T-helper 2 cell treated with Interferon-gamma antibody and Interleukin-4, amounts not matched to agents 100 ng/mL and 5 ng/mL, for 36 hours (primary cell): ENCODE data around the gene HACD2. TPM values are rescaled to one million over a fixed set of nuclear protein-coding genes. Genes with fewer than 3 reads are reported as not detected.

Experiments used
- intact Hi-C: fragments of 100-400 bp; cut with micrococcal nuclease; formaldehyde crosslinking; loops from one replicate; pipeline ENCODE4 v1.15.1; 2023
- total RNA-seq: library from RNA; stranded (reverse); gene quantifications from 2 replicates; pipeline ENCODE4 v1.2.3, GENCODE V29; 2022

Gene HACD2
- total RNA-seq, 1 donor from 2014 or later = 24.9 TPM

DNA sequence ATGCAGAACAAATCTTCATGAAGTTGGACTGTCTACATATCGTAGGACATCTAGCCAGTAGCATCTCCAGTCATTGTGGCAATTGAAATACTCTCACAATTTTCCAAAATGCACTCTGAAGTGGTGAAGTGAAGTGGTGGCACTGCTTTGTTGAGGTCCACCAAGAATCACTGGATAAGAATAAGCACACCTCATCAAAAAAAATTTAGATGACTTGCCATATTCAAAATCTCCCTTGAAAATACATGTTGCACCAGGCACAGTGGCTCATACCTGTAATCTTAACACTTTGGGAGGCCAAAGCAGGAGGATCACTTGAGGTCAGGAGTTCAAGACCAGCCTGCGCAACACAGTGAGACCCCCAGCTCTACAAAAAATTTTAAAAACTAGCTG lies 12.9 kb downstream of the HACD2 start:
- intact Hi-C loops = no loop called here

DNA sequence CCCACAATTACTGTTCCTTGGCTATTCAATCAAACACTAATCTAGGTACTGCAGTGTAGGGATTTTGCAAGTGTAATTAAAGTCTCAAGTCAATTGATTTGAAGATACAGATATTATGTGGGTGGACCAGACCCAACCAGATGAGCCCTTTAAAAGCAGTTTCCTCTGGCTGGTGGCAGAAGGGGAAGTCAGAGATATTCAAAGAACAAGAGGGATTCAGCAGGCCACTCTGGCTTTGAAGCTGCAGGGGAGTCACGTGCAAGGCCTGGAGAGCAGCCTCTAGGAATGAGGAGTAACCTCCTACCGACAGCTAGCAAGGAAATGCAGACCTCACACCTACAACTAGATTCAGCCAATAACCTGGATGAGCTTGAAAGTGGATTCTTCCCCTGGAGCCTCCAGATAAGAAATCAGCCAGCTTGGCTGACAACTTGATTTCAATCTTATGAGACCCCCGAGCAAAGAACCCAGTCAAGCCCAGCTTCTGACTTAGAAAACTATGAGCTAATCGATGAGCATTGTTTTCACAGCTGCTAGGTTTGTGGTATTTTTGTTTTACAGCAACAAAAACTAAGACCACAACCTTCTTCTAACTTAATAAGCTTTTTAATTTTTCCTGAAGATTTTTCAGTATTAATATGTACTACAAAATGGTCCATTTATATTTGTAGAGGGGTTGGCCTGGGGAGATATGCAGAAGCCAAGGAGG lies 13.4 kb downstream of the HACD2 start:
- intact Hi-C loops = no loop called here

DNA sequence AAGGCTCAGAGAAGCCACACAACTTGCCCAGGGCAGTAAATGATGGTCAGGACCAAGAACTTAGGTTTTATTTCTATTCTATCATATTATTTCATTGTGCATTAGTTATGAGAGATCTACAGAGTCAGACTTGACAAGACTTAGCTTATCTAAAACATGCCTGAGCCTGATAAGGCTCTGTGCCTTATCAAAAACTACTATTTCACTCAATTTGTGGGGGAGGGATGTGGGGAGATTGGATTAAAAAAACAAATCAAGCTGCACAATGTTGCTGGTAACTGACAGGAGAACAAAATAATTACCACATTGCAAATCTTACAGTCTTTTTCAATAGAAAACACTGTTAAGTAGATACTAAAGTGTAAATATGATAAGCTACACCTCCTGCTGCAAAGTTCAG lies 16.0 kb downstream of the HACD2 start:
- intact Hi-C loops = no loop called here

DNA sequence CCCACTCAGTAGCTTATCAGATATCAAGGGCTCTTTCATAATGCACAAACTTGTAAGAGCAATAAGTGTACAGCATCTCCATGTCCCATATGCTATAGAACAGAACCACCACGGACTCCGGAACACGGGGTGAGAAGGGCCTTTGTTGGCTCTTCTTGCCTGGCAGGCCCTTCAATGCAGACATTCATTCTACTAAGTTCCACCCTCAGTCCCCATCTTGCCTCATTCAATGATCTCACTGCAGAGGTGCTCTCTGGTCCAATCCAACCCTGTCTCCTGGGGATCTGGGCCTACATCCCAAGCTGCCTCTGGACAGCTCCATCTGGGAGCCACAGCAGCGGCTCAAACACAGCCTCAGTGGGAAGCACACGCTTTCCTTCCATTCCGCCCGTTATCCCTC lies 16.8 kb downstream of the HACD2 start:
- intact Hi-C loops = no loop called here

DNA sequence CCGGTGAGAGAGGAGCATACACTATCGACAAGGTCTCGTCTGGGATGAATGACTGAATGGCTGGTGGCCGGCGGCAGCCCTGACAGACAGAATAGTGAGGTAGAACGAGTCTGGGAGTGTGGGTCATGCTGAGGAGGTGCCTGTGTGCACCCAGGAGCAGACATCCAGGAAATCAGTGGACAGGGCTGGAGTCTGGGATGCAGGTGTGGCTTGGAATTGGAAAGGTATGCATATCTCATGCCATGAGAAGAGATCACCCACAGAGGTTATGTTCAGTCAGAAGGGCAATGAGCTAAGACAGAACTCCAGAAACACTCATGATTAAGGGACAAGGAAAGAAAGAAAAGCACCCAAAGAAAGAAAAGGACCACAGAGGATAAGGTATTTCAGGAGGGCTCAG lies 20.8 kb downstream of the HACD2 start:
- intact Hi-C loops = no loop called here

GRCh38 chr3:123562547-123562946 lies 22.3 kb downstream of the HACD2 start:
- intact Hi-C loops = no loop called here

DNA sequence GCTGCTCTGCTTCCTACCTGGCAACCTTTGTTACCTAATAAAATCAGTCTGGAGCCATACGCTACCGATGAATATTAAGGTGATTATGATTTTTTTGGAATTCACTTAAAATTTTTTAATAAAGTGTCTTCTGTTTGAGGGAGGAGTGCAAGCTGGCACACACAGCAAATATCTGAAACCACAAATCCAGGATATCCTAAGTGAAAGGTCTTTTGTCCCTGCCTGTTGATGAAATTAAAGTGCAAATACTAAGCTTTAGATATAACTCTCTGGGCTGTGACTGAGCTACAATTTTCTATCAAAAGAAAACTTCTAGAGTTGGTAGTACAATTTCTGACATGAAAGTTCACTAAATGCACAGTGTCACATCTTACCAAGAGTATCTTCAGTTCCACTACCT lies 23.7 kb downstream of the HACD2 start:
- intact Hi-C loops = no loop called here

DNA sequence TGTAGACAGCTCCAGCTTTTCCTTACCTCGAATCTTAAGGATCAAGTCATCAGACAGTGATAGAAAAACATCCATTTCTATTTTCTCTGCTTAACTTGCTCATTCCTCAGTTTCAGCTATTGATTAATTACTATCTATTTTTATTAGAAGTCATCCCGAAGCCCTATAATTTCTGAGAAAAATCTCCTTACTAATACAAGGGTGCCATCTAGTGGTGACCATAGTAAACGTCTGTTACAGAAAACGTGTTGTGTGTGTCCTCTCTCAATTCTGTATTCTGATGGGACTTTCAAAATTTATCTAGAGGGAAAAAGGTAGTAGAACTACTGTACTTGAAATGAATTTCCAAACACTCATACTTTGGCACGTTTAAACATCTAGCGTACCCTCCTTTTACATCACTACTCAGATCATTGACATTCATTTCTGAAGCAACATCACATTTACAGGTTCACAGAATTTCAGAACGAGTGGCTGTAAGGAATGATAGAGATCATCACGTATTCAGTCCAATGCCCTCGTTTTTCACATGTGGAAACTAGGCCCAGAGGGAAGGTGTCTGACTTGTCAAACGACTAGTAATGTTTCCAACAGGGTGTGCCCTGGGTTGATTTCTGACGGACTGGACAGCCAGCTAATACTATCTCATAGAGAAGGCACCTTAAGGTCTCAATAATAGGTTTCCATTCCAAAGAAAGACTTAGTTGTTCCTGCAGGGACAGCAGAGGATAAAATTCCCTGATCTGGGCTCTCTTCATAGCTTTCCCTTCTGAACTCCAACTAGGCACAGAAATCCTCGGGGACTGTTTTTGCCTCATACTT lies 25.6 kb downstream of the HACD2 start:
- intact Hi-C loops = loop anchor here (1.0 kb wide), 1 partner anchor 230 kb away; no protein-coding TSS in a partner anchor

- intact Hi-C loops = loop anchor here (5.0 kb wide), 1 partner anchor 106 kb away; the partner anchor contains the start of gene ADCY5
Measured at GRCh38 chr3:123553536-123553935, 31.3 kb downstream of the HACD2 start.

DNA sequence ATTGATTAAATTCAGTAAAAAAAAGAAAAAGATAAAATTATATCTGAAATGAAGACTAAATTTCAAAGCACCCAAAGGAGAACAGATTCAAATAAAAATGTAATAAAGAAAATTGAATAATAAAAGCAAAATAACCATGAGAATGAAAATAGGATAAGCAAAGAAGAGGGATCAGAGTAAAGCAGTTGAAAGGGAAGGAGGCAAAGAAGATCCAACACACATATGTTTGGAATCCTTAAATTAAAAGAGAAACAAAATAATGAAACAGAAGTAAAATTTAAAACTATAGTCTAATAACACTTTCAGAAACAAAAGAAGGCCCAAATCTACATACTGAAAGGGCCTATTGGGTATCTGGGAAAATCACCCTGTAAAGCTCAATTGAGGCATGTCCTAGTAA lies 32.1 kb downstream of the HACD2 start:
- intact Hi-C loops = loop anchor here (5.0 kb wide), 1 partner anchor 105 kb away; the partner anchor contains the start of gene ADCY5

DNA sequence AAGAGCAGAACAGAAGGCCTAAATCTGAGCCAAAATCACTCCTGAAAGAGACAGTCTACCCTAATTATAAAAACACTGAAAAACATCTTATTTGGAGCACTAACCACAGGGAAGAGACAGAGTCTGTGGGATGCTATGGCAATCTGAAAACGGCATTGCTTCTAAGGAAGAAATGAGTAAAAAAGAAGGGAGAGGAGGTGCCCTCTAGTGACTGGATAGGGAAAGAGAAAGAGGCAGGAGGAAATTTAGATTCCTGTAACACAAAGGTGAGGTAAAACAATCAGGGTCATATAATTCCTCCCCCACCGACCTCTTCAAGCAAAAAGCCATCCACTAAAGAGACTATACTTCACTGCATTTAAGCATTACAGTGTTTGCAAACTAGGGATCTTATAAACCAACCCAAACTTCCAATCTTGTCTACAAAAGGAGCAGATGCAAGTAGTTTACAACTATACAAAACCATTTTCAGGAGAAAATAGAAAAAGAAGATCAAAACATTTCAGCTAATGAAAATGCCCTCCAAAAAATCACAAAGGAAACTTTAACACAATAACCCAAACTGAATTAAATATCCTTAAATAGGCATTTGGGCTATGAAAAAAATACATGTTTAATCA lies 32.6 kb downstream of the HACD2 start:
- intact Hi-C loops = loop anchor here (5.0 kb wide), 1 partner anchor 105 kb away; the partner anchor contains the start of gene ADCY5

DNA sequence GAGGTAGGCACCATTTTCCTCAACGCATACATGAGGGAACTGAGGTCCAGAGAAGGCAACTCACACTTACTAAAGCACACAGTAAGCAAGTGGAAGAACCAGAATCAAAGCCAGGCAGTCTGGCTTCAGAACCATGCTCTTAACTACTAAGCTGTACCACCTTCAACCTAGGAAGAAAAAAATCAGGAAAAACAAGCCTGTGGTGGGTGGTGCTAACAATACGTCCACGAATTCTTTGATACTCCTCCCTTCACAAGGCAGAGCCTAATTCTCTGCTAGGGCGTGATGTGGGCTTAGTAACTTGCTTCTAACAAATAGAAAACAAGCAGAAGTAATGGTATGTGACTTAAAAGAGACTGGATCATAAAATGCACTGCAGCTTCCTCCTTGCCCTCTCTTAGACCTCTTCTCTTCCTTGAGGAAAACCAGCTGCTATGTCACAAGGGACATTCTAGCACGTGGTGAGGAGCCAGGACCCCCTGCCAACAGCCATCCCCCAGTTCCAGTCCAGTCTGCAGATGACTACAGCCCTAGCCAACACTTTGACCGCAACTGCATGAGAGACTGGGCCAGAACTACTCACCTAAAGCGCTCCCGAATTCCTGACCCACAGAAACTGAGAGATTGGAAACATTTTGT lies 36.9 kb downstream of the HACD2 start:
- intact Hi-C loops = no loop called here

- intact Hi-C loops = no loop called here
Measured at GRCh38 chr3:123546133-123546755, 38.6 kb downstream of the HACD2 start.

DNA sequence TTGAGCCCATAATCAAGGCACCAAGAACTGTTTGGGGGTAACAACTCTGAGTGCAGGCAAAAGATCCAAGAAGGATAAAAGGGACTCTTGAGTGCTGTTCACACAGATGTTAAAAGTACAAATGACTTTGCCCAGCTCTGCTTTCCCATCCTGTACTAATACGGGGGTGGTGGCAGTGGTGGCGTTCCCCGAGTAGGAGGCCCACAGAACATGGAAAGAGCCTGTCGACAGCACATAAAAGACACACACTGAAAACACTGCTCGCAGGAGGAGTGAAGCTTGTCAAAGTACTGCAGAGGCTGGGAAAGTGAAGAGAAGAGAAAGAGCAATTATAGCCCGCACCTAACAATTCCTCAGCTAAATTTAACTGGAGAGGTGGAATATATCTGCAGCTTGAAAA lies 40.9 kb downstream of the HACD2 start:
- intact Hi-C loops = no loop called here

GRCh38 chr3:123540285-123540684 lies 44.6 kb downstream of the HACD2 start:
- intact Hi-C loops = no loop called here

DNA sequence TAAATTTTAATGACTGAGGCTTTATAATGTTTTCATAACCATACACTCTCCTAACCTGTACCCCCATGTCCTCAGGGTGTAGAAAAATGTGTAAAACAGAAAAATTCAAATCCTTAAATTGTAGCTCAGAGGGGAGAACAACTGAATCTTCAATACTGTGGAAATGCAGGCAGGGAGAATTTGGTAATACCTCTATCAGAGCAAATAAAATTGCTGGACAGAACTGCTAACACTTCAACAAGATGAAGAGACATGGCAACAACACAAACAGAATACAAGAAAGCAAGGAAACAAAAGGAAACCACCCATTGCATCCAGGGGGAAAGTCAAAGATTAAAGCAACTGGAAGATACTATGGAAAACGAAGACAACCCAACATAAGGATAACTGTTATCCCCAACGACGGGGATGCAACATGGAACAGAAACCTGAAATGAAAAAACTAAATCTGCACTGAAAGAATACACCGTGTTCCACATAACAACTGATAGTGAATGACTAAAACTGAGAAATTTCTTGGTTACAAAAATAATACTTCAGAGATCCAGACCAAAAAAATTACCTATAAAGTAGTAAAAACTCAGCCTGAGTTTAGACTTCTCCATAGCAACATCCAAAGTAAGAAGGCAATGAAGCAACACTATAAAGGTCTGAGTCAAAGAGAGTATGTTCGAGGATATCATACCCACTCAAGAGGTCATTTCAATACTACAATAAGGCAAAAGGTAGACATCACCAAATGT lies 48.5 kb downstream of the HACD2 start:
- intact Hi-C loops = no loop called here

DNA sequence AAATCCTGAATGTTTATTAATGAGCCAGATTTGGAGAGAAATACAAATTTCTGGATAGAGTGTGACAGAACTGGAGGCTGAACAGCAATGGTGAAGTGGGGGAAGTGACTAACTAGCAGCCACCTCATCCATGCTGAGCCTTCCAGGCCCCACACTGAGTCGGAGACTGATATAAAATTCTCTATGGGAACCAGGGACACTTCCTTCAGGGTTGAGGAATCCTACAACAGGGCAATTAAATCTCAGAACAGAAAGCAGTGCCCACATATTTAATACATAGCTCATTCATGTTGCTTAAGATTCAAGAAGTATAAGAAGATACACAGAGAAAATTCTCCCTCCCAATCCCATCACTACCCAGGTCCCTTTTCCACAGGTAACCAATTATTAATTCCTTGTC lies 49.3 kb downstream of the HACD2 start:
- intact Hi-C loops = no loop called here

DNA sequence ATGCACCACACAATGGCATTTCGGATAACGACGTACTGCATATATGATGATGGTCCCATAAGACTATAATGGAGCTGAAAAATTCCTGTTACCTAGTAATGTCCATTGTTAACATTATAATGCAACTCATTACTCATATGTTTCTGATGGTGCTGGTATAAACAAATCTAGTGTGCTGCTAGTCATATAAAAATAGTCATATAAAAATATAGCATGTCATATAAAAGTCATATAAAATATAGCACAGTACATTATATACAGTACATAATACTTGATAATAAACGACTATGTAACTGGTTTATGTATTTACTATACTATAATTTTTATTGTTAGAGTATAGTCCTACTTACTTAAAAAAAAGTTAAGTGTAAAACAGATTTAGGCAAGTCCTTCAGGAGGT lies 50.6 kb downstream of the HACD2 start:
- intact Hi-C loops = no loop called here

DNA sequence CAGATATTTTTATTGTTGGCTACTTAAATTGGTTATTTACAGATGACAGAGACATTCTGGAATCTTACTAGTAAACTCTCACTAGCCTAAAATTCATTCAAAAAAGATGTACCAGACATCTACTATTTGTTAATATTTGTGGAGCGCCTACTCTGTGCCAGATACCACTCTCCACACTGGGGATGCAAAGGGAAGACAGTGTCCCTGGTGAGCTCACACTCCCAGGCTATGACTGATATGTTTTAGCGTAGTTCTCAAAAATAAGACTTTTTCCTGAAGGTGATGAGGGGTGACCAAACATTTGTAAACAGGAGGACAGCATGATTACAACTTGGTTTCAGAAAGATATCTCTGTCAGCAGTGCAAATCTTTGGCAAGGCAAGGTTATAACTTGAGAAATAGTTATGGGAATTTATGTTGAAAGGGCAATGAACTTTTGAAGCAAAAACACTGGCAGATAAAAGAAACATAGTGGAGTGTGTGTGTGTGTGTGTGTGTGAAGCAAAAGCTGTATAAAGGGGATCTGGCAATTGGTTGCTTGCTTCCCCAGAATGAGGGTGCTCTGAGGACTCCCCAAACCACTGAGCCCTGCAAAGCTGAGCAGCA lies 51.2 kb downstream of the HACD2 start:
- intact Hi-C loops = no loop called here

GRCh38 chr3:123528130-123528529 lies 56.7 kb downstream of the HACD2 start:
- intact Hi-C loops = no loop called here
